NCI-H82 treated with DMSO at 0.1 percent for 48 hours (cell line): ENCODE data around the gene PCNX1.
A peak's percentile ranks its signal among the peaks of the same experiment; 100 is the strongest.

Experiments used
- DNase-seq: peaks from one replicate; lab custom pipeline; 2025; ENCODE audit not compliant: unreplicated experiment; lab: John Stamatoyannopoulos, UW

Gene PCNX1

DNA sequence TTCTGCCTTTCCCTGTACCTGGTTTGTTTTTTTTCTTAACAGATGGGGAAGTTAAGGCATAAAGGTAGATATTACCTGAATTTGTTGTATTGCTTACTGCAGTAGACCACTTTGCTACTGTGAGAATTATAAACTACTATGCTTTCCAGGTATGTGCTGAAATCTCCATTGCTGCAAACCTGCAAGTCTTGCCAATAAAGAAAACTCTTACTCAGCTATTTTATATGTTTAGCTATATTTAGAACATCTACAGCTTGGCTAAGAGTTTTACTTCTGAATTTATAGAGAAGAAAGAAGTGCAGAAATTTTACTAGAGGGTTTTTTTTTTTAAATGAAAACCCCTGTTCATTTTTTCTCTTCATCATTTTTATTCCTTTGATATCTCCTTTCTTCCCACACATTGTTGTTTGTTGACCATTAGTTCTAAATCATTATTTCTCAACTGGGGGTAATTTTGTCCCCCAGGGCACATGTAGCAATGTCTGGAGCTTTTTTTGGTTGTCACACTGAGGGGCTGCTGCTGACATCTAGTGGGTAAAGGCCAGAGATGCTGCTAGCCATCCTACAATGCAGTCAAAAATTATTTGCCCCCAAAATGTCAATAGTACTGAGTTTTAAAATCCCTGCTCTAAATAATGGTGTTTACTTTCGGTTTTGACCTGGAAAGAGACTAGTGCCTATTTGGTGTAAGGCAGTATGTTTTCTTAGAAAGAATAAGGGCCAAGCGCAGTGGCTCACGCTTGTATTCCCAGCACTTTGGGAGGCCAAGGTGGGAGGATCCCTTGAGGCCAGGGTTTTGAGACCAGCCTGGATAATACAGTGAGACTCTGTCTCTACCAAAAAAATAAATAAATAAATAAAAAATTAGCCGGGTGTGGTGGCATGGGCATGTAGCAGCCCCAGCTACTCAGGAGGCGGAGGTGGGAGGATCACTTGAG lies 48.6 kb downstream of the PCNX1 start:
- DNase-seq = no peak

DNA sequence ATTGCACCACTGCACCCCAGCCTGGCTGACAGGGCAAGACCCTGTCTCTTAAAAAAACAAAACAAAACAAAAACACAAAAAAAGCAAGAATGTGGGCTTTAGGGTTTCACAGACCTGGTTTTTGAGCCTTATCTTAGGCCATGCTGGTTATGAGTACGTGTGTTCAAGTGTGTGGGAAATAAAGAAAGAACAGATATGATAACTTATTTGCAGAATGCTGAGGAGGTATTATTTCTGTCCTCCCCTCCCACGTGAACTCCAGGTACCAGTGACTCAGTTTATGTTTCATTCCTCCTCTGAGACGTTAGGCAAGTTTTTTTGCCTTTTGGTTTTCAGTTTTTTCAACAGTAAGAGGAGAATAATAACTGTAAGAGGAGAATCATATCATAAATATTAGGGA lies 49.3 kb downstream of the PCNX1 start:
- no peak for DNase-seq

DNA sequence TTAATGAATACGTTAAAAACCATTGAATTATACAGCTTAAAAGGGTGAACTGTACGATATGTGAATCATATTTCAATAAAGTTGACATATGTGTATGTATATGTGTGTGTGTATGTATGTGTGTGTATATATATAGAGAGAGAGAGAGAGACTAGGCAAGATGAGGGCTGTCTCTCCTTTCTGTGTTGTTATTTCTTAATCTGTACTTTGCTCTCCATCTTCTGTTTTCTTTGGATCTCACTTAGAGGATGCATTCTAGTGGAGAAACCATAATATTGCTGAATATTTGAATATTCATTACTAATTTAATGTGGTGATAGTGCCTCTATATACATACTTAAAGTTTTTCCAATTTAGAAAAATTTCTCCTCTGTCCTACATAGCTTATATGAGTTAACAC lies 50.5 kb downstream of the PCNX1 start:
- DNase-seq = no peak

DNA sequence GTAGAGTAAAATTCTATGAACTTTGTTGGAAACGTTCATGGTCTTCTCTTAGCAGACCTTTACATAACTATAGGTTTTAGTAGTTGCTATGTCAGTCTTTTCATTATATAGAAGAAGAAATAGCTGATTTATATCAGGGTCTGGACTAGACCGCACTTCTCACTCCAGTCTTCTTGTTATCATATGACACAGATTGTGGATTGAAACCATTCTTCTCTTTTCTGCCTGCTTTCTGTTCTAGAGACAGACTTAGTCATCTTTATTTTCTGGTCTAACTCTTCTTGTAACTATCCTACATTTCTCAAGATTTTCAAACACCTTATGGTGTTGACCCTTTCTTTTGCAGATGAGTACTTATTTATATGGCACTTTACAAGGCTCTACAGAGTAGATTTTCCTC lies 55.7 kb downstream of the PCNX1 start:
- DNase-seq = no peak

DNA sequence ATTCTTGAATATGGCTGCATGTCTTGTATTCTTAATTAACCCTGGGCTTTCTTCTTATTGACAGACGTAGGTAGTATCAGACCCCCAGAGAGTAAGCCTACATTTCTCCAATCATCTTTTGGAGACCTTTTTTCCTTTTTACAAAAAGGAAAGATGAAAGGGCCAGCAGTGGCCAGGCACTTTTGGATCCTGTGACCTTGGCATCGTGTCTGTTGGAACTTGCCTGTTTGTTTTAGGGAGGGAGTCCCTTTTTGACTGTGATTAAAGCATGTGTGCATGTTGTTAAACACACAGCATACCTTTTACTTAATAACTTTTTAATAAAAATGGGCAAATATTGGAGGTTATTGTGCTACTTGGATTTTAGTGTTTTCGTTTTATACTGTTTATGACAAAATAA lies 57.2 kb downstream of the PCNX1 start:
- DNase-seq = no peak

DNA sequence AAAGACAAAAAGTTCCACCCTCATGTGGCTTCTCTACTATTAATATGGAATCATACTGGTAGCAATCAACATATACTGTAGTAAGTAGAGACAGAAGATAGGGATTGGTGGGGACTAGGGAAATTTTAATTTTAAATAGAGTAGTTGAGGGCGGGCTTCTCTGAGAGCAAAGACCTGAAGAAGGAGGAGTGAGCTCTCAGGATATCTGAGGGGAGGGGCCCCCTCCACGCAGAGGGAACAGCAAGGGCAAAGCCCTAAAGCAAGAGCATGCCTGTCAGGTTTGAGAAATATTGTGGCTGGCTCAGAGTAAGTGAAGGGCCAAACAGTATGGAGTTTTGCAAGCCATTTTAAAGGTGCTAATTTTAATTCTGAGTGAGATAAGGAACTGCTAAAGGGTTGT lies 64.3 kb downstream of the PCNX1 start:
- DNase-seq = no peak

DNA sequence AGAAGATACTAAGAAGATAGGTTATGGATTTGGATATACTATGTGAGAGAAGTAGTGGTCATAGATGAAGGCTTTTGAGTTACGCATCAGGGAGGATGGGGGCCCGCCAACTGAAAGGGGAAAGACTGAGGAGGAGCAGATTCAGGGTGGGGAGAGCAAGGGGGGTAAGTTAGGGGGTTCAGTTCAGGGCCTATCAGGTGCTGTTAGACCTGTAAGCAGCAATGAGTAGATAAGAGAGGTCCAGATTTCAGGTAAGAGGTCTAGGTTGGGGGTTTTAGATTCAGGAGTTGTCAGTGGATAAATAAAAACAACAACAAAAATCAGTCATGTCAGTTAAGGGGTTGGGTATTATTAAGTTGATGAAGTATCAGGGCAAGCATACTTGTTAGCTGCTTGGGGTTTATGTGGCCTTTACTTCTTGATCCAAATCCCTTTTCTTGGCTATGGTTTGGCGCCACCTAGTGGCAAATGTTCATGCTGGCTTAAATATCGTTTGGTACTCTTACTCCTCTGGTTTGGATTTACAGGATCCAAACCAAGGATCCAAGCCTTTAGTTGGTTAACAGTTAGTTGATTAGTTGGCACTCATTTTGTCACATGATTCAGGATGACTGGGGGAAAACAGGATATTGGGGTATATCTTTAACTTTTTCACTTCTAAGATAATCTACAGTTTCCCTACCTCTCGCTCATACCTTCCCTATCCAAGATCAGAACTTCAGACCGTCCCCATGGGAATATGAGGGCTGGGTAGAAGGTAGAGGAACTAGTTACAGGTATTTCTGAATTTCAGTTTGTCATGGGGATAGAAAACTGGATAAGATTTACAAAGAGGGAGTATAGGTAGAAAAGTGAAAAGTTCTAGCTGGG lies 65.1 kb downstream of the PCNX1 start:
- DNase-seq = peak; percentile 57

DNA sequence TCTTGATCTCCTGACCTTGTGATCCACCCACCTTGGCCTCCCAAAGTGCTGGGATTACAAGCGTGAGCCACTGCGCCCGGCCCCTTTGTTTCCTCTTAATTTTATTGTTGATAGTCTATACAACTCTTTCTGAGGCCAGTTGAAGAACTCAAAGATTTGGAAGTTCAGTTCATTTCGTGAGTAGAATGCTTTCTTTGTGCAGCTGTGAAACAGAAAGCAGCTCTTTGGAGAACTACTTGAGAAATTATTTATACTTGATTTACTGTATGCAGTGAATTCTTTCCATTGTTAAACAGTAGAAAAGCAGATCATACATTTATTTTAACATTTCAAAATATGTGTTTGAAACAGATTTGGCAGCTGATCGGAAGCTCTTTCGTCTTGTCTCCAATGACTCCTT lies 69.3 kb downstream of the PCNX1 start:
- no peak for DNase-seq

DNA sequence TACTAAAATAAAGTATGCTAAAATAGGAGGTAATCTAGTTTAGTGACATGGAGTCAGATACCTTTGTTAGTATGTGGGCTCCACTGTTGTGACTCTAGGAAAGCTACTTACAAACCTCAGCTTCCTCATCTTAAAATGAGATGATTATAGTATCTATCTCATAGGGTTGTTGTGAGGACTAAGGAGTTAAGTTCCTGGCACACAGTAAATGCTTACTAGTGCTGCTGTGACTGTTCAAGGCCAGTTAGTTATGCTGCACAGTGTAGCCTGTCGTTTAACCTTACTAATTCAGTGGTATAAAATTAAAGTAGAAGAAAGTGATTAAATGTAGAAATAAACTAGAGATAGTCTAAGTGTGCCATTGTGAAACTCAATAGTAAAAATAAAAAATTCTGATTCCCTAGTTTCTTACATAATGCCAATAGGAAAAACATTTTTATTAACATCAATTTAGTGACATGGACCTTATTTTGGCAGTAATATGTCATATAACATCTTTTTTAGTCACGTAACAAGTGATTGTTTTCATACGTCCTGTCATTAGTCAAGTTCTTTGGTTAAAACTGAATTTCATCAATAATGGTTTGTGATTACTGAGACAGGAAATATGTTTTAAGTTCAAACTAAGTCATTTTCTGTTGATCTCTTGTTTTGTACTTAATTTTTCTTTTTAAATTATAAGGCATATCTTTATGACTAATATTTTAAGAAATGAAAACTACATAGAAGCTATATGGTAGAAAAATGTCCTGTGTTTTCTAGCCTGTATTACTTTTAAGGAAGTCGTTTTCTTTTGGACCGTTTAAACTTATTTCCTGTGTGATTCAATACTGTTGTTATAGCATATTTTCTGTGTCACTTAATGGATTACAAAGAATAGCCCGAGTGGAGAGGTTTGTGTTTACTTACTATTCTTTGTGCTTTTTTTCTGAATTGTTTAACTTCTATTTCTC lies 74.0 kb downstream of the PCNX1 start:
- no peak for DNase-seq

DNA sequence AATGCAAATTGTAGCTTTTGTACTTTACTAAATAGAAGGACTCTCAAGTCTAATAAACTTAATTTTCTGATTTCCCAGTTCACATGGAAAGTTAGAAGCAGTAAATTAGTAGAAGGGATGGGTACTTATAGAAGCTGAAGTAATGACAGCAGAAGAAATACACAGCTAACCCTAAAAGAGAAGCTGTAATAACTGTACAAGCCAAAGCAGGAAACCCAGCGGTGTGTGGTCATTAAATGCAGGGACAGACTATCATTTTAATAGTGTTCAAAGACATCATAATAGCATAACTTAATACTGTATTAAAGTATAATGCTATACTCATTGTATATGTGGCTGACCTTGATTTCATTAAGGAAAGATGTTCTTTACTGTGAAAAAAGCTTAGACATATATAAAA lies 74.9 kb downstream of the PCNX1 start:
- DNase-seq = no peak

DNA sequence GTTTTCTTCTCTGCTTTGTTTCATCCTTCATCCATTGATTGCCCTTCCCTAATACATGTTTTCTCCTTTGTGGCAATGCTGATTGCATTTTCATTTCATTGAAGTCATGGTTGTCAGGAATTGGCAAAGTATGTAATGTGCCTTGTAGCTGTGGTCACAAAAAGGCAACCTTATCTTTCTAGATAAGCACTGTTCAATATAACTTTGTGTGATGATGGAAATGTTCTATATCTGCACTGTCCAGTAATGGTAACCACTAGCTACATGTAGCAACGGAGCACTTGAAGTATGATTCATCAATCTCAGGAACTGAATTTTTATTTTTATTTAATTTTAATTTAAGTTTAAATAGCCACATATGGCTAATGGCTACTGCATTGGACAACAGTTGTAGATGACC lies 79.8 kb downstream of the PCNX1 start:
- no peak for DNase-seq

DNA sequence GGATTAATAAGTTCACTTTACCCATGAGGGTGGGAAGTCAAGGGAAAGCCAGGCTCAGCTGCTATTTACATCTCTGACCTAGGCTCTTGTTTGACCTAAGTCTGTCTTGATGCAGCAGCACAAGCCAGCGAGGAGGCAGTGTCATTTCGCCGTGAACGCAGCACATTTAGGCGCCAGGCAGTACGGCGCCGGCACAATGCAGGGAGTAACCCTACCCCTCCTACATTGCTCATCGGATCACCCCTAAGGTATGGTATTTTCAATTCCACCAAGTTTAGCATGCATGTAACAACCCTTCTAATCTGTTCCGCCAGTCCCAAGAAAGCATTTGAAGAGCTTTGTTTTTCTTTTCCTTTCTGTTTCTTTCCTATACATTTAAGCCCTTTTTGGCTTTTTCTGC lies 81.2 kb downstream of the PCNX1 start:
- DNase-seq = no peak

DNA sequence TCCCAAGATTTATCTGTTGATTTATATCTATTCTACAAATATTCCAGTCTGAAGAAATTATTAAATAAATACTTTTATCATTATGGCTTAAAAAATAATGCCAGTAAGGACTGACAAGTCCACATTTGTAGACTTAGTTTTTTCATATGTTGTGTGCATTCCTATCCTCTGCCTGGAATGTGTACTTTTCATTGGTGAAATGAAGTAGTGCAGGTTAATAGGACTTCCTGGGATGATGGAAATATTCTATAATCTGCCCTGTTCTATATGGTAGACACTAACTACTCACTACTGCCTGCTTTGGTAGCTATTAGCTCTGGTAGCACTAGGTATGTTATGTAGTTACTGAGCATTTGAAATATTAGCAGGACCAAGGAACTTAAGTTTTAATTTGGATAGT lies 86.7 kb downstream of the PCNX1 start:
- DNase-seq = no peak

DNA sequence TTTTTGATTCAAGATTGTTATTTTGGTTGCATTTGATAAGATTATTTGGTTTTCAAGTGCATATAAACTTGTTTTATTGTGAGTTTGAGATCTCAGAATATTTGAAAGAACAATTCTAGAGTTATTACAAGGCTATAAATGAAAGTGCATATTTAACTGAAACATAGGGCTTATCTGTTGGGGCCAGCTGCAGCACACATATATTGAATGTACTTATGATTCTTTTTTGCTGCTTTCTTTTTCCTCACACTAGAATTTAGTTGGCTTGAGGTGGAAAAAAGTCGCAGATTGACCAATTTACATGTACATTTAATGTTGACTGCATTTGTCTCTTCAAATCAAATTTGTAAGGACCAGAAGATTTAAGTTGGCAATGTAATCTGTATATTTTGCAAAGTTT lies 88.0 kb downstream of the PCNX1 start:
- no peak for DNase-seq

DNA sequence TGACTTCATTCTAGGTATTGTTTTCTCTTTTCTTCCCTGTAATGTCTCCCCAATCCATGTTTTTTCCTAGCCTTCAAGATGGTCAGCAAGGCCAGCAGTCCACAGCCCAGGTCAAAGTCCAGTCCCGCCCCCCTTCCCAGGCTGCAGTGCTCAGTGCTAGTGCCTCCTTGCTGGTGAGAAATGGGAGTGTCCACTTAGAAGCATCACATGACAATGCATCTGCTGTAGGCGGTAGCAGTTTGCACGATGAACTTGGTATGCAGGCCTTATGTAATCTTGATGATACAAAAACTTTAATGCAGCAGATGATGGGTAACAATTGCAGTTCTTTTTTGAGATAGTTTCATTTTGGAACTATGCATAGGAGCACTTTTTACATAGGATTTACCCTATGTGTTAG lies 88.4 kb downstream of the PCNX1 start:
- no peak for DNase-seq

DNA sequence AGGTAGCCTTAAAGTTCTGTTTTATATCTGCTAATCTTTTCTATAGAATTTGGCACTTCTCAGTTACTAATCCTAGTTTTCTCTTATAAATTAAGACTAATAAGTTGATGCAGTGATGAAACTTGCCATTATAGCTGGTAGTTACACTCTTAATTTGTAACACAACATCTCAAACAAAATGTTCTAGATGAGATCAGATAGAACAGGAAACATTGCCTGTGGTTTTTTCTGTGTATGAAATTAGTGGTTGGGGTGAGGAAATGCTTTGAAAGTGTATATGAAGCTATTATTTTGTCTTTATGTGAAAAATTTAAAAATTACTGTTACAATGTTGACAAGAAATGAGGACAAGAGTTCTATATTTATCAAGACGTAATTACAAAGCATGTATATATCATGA lies 91.9 kb downstream of the PCNX1 start:
- no peak for DNase-seq

DNA sequence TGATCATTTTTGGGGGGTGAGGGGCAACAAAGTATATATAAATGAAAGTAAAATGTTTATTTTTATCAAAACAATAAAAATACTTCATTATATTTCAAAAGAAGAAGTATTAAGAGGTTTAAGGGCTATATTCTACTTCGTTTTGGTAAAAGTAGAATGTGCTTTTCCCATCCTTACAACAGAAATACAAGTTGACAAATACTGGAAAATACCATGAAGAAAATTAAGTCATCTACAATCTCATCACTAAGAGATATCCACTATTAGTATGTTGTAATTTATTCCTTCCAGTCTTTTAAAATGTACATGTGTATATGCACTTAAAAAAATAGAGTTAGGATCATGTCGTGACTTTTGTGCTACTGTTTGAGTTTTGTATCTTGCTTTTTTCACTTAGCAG lies 92.8 kb downstream of the PCNX1 start:
- no peak for DNase-seq

DNA sequence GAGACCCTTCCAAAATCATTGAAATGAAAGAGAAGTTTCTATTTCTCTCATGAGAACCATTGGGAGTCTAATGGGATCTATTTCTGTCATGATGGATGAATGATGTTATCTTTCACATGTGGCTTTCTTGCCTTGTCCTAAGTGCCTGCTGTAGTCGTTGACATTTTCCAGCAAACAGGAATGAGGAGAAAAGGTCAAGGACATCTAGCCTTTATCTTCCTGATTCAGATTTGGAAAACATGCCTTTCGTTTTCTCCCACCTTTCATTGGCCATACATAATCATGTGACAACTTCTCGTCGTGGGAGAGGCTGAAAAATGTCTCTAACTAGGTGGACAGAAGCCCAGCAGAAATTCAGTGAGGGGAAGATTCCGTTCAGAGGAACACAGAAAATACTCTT lies 94.5 kb downstream of the PCNX1 start:
- DNase-seq = no peak

DNA sequence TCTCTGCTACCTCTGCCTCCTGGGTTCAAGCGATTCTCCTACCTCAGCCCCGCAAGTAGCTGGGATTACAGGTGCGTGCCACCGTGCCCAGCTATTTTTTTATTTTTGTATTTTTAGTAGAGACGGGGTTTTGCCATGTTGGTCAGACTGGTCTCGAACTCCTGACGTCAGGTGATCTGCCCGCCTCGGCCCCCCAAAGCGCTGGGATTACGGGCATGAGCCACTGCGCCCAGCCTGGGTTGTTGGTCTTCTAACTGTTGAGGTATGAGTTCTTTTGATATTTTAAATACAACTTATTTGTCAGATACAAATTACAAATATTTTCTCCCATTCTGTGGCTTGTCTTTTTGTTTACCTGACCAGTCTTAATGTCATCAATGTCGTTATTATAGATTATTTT lies 95.9 kb downstream of the PCNX1 start:
- DNase-seq = no peak

DNA sequence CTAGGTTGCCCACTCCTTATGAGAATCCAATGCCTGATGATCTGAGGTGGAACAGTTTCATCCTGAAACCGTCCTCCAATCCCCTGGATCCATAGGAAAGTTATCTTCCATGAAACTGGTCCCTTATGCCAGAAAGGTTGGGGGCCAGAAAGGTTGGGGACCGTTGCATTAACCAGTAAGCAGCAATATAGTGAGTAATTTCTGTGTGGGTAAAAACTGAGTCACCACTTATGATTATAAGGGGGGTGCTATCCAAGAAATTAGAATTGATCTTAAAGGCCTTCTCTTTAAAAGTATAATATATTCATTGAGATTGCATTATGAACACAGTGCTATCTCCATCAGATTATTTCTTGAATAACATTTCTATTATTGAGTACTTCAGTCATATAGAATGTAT lies 97.2 kb downstream of the PCNX1 start:
- no peak for DNase-seq

DNA sequence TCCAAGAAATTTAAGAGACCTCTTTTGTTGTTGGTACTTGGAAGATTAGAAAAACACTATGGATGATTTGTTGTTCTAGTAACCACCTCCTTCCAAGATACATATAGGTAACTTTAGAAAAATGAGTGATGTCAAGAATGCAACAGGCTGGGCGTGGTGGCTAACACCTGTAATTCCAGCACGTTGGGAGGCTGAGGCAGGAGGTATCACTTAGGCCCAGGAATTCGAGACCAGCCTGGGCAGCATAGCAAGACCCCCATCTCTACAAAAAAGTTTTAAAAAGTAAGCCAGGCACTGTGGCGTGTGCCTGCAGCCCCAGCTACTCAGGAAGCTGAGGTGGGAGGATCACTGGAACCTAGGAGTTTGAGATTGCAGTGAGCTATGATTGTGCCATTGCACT lies 97.8 kb downstream of the PCNX1 start:
- DNase-seq = no peak
